ENCODE results near the gene PDE4B.
"Not testable (repeated sequence)": the region's sequence is repeated elsewhere in the genome, so short reads cannot be mapped to it uniquely, and the experiment has no call there.

DNA sequence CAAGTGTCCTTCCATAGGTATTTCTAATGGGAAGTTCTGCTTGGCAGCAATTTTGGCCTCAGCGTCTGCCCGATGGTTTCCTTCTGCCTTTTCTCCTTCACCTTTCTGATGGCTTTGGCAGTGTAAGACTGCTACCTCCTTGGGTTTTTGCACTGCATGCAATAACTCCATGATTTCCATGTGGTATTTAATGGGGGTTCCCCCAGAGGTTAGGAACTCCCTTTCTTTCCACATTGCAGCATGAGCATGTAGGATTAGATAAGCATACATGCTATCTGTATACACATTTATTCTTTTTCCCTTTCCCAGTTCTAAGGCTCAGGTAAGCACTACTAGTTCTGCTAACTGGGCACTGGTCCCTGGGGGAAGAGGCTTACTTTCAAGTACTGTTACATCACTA lies 628.2 kb downstream of the PDE4B start:
- not testable (repeated sequence) for TF ChIP-seq CTCF (IDR thresholded peaks at IDR 0.05); POLR2AphosphoS5 (IDR thresholded peaks at IDR 0.05; ENCODE audit: insufficient read depth in 1 of 2, low read depth in 1 of 2); POLR2A (IDR thresholded peaks at IDR 0.05)

Data from vagina (tissue), 2 donors.